Kidney (tissue), 14 donors: ENCODE data around the gene JAKMIP1. TPM values are rescaled to one million over a fixed set of nuclear protein-coding genes. Genes with fewer than 3 reads are reported as not detected.
A peak's percentile ranks its signal among the peaks of the same experiment; 100 is the strongest.

Experiments used
- DNase-seq, 5 donors: peaks; one replicate each; pipeline ENCODE4 v3.0.0-alpha.2; 2013 to 2020
- FAIRE-seq: peaks from 2 replicates; lab custom pipeline; 2012; peaks lifted over from hg19 to GRCh38; lab: Jason Lieb, UNC
- H3K27ac ChIP-seq, 2 donors: one replicate each; pipeline ENCODE4 v1.7.0; 2013; ENCODE audit warnings: low read depth in 2 of 2, low read length in 2 of 2, inconsistent platforms in 1 of 2
- H3K27me3 ChIP-seq: one replicate; pipeline ENCODE4 v1.7.1; 2013; ENCODE audit warnings: low read length, inconsistent platforms; ENCODE audit not compliant: control insufficient read depth, insufficient read depth
- H3K36me3 ChIP-seq, 3 donors: one replicate each; pipeline versions ENCODE4 v1.7.0 to v1.7.1; 2013; ENCODE audit warnings: low read length in 3 of 3, control low read depth in 1 of 3, inconsistent platforms in 1 of 3; ENCODE audit not compliant: insufficient read depth in 3 of 3, control insufficient read depth in 2 of 3
- H3K4me1 ChIP-seq, 3 donors: one replicate each; pipeline versions ENCODE4 v1.7.0 to v1.7.1; 2013; ENCODE audit warnings: low read length in 3 of 3, inconsistent platforms in 1 of 3, low read depth in 1 of 3; ENCODE audit not compliant: control insufficient read depth in 2 of 3, insufficient read depth in 2 of 3
- H3K4me3 ChIP-seq, 3 donors: one replicate each; pipeline versions ENCODE4 v1.7.0 to v1.8.1; 2013; ENCODE audit warnings: low read length in 3 of 3, control low read depth in 1 of 3, inconsistent platforms in 1 of 3
- H3K9ac ChIP-seq, 3 donors: one replicate each; pipeline versions ENCODE4 v1.7.0 to v1.7.1; 2013; ENCODE audit warnings: low read length in 3 of 3, control low read depth in 1 of 3, inconsistent platforms in 1 of 3
- H3K9me3 ChIP-seq, 3 donors: one replicate each; pipeline versions ENCODE4 v1.7.0 to v1.7.1; 2013; ENCODE audit warnings: low read length in 3 of 3, control low read depth in 1 of 3, inconsistent platforms in 1 of 3; ENCODE audit not compliant: control insufficient read depth in 2 of 3, insufficient read depth in 1 of 3
- intact Hi-C: fragments of 100-400 bp; cut with DNase I; formaldehyde crosslinking; loops from one replicate; pipeline ENCODE4 v1.11.1; 2022
- polyA plus RNA-seq: library from polyadenylated mRNA; stranded (reverse); fragments of 350-450 nt; fragmentation: Illumina TruSeq; extraction: RNeasy Lipid Tissue Mini Kit (QIAGEN cat#74804); gene quantifications from one replicate; pipeline ENCODE4 v1.2.3, GENCODE V29; 2014; ENCODE audit warnings: low read depth, low replicate concordance; ENCODE audit not compliant: insufficient read depth
- total RNA-seq: library from RNA; stranded (reverse); fragmentation: NEBNext Ultra II Directional; extraction: Animal tissue kit (Norgen Biotek cat#: 25700); gene quantifications from one replicate; pipeline ENCODE4 v1.2.1, GENCODE V29; 2021
- TF ChIP-seq, protein P1 (sequence below): IDR thresholded peaks from 3 replicates; pipeline ENCODE4 v1.5.1; 2012; ENCODE audit warnings: mild to moderate bottlenecking, moderate library complexity, borderline replicate concordance; ENCODE audit not compliant: insufficient read depth; ENCODE audit errors: extremely low read depth
- donor health status: control.
- donor health status: control.
- donor health status: control.
- donor health status: control.
- donor health status: control.
- donor health status: DM: yes; HTN: yes; CAD: no.
- donor health status: Normal renal cell carcinoma (clear cell type).

Gene JAKMIP1
- total and polyA plus RNA-seq, 2 donors from 2014 or later = 0.69 TPM; not detected in 1

DNA sequence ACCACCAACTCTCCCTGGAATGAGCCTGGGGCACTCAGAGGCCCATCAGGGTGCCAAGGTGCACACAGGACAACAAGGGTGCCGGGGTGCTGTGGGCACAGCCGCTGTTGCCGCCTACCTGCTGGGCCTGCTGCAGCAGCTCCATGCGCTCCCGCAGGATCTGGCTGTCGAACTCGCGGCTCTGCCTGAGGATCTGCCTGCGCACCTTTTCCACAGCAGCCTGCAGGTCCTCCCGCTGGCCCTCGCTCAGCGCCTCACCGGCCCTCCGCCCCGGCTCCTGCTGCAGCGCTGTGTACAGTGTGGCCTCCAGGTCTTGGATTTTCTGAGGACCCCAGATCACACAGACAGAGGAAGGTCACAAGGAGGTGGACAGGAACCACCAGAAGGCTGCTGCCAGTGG, 164.6 kb downstream of the JAKMIP1 start:
- H3K4me3 ChIP-seq = no peak overlapping the region
- FAIRE-seq (no peak), DNase-seq (peak in 1 of 5 donors; percentile 60)
- H3K9ac ChIP-seq = no peak overlapping the region
- TF ChIP-seq, protein P1, sequence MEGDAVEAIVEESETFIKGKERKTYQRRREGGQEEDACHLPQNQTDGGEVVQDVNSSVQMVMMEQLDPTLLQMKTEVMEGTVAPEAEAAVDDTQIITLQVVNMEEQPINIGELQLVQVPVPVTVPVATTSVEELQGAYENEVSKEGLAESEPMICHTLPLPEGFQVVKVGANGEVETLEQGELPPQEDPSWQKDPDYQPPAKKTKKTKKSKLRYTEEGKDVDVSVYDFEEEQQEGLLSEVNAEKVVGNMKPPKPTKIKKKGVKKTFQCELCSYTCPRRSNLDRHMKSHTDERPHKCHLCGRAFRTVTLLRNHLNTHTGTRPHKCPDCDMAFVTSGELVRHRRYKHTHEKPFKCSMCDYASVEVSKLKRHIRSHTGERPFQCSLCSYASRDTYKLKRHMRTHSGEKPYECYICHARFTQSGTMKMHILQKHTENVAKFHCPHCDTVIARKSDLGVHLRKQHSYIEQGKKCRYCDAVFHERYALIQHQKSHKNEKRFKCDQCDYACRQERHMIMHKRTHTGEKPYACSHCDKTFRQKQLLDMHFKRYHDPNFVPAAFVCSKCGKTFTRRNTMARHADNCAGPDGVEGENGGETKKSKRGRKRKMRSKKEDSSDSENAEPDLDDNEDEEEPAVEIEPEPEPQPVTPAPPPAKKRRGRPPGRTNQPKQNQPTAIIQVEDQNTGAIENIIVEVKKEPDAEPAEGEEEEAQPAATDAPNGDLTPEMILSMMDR = no peak
- H3K27ac ChIP-seq = no peak overlapping the region
- intact Hi-C loops = no loop called here
- no peaks in the 10 kb centered on the region for H3K27me3 ChIP-seq
- no peaks in the 10 kb centered on the region for H3K36me3 ChIP-seq
- no peaks in the 10 kb centered on the region for H3K9me3 ChIP-seq
- peaks cover 0 to 18% (median 14%) of the 10 kb centered on the region in 3 donors for H3K4me1 ChIP-seq

DNA sequence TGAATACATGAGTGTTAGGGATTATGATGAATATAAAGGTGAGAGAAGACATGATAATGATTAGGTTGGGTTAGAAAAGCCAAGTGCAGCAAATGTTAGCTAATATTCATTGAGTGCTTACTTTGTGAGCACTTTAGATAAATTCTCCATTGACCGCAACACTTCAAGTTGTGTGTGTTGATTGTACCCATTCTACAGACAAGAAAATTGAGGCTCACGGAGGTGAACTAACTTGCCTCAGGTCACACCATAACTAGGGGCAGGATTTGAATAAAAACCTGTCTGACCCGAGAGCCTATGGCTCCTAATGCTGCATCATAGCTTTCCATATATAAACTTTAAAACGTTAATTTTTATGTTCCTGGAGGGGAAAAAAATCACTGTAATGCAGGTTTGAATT, 167.0 kb downstream of the JAKMIP1 start:
- DNase-seq (no peak), FAIRE-seq (no peak)
- H3K27ac ChIP-seq = peak overlapping the region in 1 of 2 donors; percentile 69
- no peaks in the 10 kb centered on the region for H3K27me3 ChIP-seq
- peaks cover 0 to 18% (median 14%) of the 10 kb centered on the region in 3 donors for H3K4me1 ChIP-seq
- intact Hi-C loops = no loop called here
- no peaks in the 10 kb centered on the region for H3K9me3 ChIP-seq
- no peak overlapping the region for H3K4me3 ChIP-seq
- TF ChIP-seq, protein P1 = no peak
- H3K36me3 ChIP-seq = no peaks in the 10 kb centered on the region
- no peak overlapping the region for H3K9ac ChIP-seq

DNA sequence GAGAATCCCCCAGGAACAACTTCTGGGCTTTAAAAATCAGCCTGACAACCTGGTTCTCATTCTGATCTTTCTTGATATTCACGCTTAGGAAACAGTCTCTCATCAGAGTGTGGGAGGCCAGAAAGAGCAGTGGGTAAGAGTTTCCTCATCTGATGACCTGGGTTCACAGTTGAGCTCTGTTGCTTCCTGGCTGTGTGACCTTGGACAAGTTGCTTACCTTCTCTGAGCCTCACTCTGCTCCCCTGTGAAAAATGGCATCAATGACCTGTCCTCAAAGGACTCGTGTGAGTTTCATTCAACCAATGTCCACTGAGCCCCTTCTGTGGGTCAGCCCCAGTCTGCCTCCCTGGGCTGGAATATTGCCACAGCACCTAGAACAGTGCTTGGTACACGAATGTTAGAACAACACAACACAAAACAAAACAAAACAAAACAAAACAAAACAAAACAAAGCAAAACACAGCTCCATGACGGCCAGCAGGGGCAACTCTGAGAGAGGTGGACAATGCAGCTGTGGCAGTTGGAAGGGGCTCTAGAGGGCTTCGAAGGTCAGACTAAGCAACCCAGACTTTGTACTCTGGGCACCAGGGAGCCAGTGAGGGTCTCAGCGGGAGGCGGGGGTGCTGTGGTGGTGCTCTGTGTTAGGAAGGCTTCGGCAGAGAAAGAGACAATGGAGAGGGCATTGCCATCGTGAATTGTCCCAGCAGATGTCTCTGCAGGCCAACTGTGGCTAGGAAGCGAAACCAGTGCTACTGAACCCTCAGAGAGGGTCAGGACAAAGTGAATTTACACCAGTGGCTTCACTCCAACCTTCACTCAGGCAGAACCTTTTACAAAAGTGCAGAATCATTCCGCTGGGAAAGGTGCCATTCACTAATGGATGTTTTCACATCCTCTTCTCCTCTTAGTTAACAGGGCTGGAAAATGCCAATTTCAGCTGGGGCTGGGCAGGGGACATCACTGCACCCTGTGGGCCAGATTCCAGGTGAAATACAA, 167.8 kb downstream of the JAKMIP1 start:
- FAIRE-seq (peak; percentile 82), DNase-seq (peak in 1 of 5 donors; percentile 13)
- peak overlapping the region; percentile 54 to 81 for H3K27ac ChIP-seq
- intact Hi-C loops = no loop called here
- H3K4me3 ChIP-seq = peak overlapping the region in 1 of 3 donors; percentile 1
- no peaks in the 10 kb centered on the region for H3K36me3 ChIP-seq
- H3K9me3 ChIP-seq = no peaks in the 10 kb centered on the region
- no peak overlapping the region for H3K9ac ChIP-seq
- peaks cover 0 to 18% (median 14%) of the 10 kb centered on the region in 3 donors for H3K4me1 ChIP-seq
- TF ChIP-seq, protein P1 = peak; percentile 30
- no peaks in the 10 kb centered on the region for H3K27me3 ChIP-seq
